Mammary epithelial cell (primary cell): ENCODE data around the gene CD300LF.

Experiments
- CTCF ChIP-seq, 2 donors: IDR thresholded peaks in 1 of 2; conservative IDR thresholded peaks in 1 of 2; 2 replicates each; pipeline ENCODE4 v1.5.1; 2011 to 2012; ENCODE audit warnings: inconsistent platforms in 2 of 2, low read length in 2 of 2, mild to moderate bottlenecking in 2 of 2, control low read depth in 1 of 2, low read depth in 1 of 2; ENCODE audit not compliant: insufficient read depth in 1 of 2; ENCODE audit errors: extremely low read depth in 1 of 2
- EZH2 ChIP-seq: IDR thresholded peaks from 2 replicates; pipeline ENCODE4 v1.6.1; 2012; ENCODE audit warnings: low read length, inconsistent platforms, borderline replicate concordance

GRCh38 chr17:74647871-74648672 is 64.7 kb downstream of the CD300LF start:
- TF ChIP-seq CTCF (conservative IDR thresholded peaks at IDR 0.05 in 1 of 2, IDR thresholded peaks at IDR 0.05 in 1 of 2; ENCODE audit: extremely low read depth in 1 of 2, insufficient read depth in 1 of 2, low read depth in 1 of 2, low read length in 2 of 2) (no peak), EZH2 (no peak)
